Measurements from ENCODE around the gene PAPOLG. TPM values are rescaled to one million over a fixed set of nuclear protein-coding genes. Genes with fewer than 3 reads are reported as not detected.

PAPOLG gene
- total and polyA plus RNA-seq, 2 of the 4 experiments (the other 2 are of a cell fraction), result 3.5 to 12.4 TPM

- DNase-seq, result no peak
- no peak overlapping the region for H3K23ac ChIP-seq (ENCODE audit: low read depth, low read length)
- H3K18ac ChIP-seq (ENCODE audit: low read depth, low read length), result no peak overlapping the region
- in situ Hi-C loops (cut with MboI; ENCODE audit: low sequenced_read_pairs), result no loop called here
- intact Hi-C loops (cut with micrococcal nuclease), result no loop called here
- CTCF ChIA-PET, result interaction anchor here (1.0 to 1.4 kb wide), 2 partner anchors 10 kb away, joined by 3 to 4 read pairs; no protein-coding TSS in a partner anchor
- no TSS peak for BruUV-seq (replicated peaks)
- H3K4ac ChIP-seq (ENCODE audit: low read depth, low read length), result no peak overlapping the region
- no peak for TF ChIP-seq MAFK (IDR thresholded peaks at IDR 0.05; ENCODE audit: low read depth, low read length)
- TF ChIP-seq, protein P1, sequence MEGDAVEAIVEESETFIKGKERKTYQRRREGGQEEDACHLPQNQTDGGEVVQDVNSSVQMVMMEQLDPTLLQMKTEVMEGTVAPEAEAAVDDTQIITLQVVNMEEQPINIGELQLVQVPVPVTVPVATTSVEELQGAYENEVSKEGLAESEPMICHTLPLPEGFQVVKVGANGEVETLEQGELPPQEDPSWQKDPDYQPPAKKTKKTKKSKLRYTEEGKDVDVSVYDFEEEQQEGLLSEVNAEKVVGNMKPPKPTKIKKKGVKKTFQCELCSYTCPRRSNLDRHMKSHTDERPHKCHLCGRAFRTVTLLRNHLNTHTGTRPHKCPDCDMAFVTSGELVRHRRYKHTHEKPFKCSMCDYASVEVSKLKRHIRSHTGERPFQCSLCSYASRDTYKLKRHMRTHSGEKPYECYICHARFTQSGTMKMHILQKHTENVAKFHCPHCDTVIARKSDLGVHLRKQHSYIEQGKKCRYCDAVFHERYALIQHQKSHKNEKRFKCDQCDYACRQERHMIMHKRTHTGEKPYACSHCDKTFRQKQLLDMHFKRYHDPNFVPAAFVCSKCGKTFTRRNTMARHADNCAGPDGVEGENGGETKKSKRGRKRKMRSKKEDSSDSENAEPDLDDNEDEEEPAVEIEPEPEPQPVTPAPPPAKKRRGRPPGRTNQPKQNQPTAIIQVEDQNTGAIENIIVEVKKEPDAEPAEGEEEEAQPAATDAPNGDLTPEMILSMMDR (conservative IDR thresholded peaks at IDR 0.05; ENCODE audit: low read depth, low read length), result no peak
- TF ChIP-seq RAD21 (IDR thresholded peaks at IDR 0.05; ENCODE audit: low read length), result no peak
- no peak for TF ChIP-seq RFX5 (IDR thresholded peaks at IDR 0.05; ENCODE audit: low read depth, low read length)
- TF ChIP-seq MXI1 (IDR thresholded peaks at IDR 0.05; ENCODE audit: borderline replicate concordance, low read depth, low read length), result no peak
- TF ChIP-seq CEBPB (IDR thresholded peaks at IDR 0.05; ENCODE audit: low read depth, low read length), result 0 out of 2 replicates have a peak, but pooled peaks have one; percentile 14
- TF ChIP-seq CHD1 (IDR thresholded peaks at IDR 0.05; ENCODE audit: low read depth, low read length), result no peak
- 43% methylated on average over 3 of the region's 5 CpGs; no CpG with 5 or more reads in 1 of the 2 experiments for WGBS, 2 experiments (ENCODE audit: extremely low coverage in 2 of 2, insufficient read length in 1 of 2)
- no peak overlapping the region for H2AK5ac ChIP-seq (ENCODE audit: low read depth, low read length)
- H2BK15ac ChIP-seq (ENCODE audit: low read depth, low read length), result no peak overlapping the region
- no peak overlapping the region for H4K8ac ChIP-seq (ENCODE audit: low read depth in 2 of 2, low read length in 2 of 2)
- H2BK20ac ChIP-seq (ENCODE audit: low read depth, low read length), result no peak overlapping the region
- H3K56ac ChIP-seq (ENCODE audit: extremely low read depth, insufficient read depth, low read length), result no peak overlapping the region
- H3K9me1 ChIP-seq (ENCODE audit: insufficient read depth, low read length), result no peaks in the 10 kb centered on the region
- no peak overlapping the region for H3K4me3 ChIP-seq (ENCODE audit: insufficient read depth, low read depth, low read length)
- H3K4me1 ChIP-seq (ENCODE audit: control insufficient read depth, insufficient read depth, low read length), result no peaks in the 10 kb centered on the region
- no peak overlapping the region for H4K5ac ChIP-seq (ENCODE audit: low read depth, low read length)
- H2AFZ ChIP-seq (replicated peaks; ENCODE audit: low read length, poor library complexity), result no peak overlapping the region
- no peak overlapping the region for H2AK9ac ChIP-seq (replicated peaks; ENCODE audit: low read depth, low read length, poor library complexity)
- POLR2A ChIA-PET (ENCODE audit: unreplicated experiment), result no interaction called here
- dilution Hi-C loops (cut with HindIII; ENCODE audit: low sequenced_read_pairs, unreplicated experiment), result no loop called here
- no peak overlapping the region for H2BK120ac ChIP-seq (ENCODE audit: low read depth, low read length)
- no peaks in the 10 kb centered on the region for H3K27me3 ChIP-seq (ENCODE audit: control insufficient read depth, insufficient read depth, low read length)
- H3K9ac ChIP-seq (ENCODE audit: low read depth, low read length), result no peak overlapping the region
- H4K20me1 ChIP-seq (ENCODE audit: insufficient read depth, low read length), result no peaks in the 10 kb centered on the region
- no peaks in the 10 kb centered on the region for H3K36me3 ChIP-seq (ENCODE audit: control insufficient read depth, insufficient read depth, low read length)
- H2BK5ac ChIP-seq (ENCODE audit: low read depth, low read length, poor library complexity, severe bottlenecking), result no peak overlapping the region
- H4K91ac ChIP-seq (ENCODE audit: insufficient read depth, low read depth, low read length), result no peak overlapping the region
- no peak for ATAC-seq (ENCODE audit: low read depth)
- H3K79me1 ChIP-seq (ENCODE audit: low read depth in 1 of 2, low read length in 2 of 2), result no peaks in the 10 kb centered on the region
- H3K14ac ChIP-seq (replicated peaks; ENCODE audit: low read depth, low read length), result no peak overlapping the region
- no peak overlapping the region for H3K27ac ChIP-seq (ENCODE audit: insufficient read depth, low read length)
- no peaks in the 10 kb centered on the region for H3K9me3 ChIP-seq (ENCODE audit: control insufficient read depth, insufficient read depth, low read length)
- H3K4me2 ChIP-seq (ENCODE audit: low read depth, low read length), result no peak overlapping the region
These were observed 38.4 kb upstream of the PAPOLG start for GRCh38 chr2:60717691-60718090.
